HepG2 (cell line): ENCODE measurements around the gene IZUMO2. TPM values are rescaled to one million over a fixed set of nuclear protein-coding genes. Genes with fewer than 3 reads are reported as not detected.

ENCODE experiments used
- ATAC-seq: fragments of 200-7000 bp; cut with Tn5 transposase; 3 replicates; pipeline ENCODE4 v1.9.1; 2020; ENCODE audit warnings: mild to moderate bottlenecking, moderate library complexity
- BruUV-seq: library from RNA; stranded (reverse); fragments of 400-500 nt; replicated peaks from 2 replicates; lab custom pipeline; 2021; lab: Mats Ljungman, UMichigan
- CTCF ChIA-PET: fragments of 300-600 bp; formaldehyde crosslinking; extraction: SDS; loops from one replicate; lab custom pipeline; 2021; ENCODE audit warnings: low total read pairs, inconsistent platforms, low intra/inter-chr PET ratio; lab: Yijun Ruan, JAX
- POLR2A ChIA-PET: fragments of 350-600 bp; sonication (Branson Sonifier 250); formaldehyde crosslinking; loops from one replicate; lab custom pipeline; 2020; ENCODE audit warnings: antibody characterized with exemption, inconsistent platforms; lab: Yijun Ruan, JAX
- DNase-seq: peaks from one replicate; pipeline ENCODE4 v3.0.0-alpha.2; 2015; ENCODE audit warnings: low spot score
- FAIRE-seq: peaks from 3 replicates; lab custom pipeline; 2011; peaks lifted over from hg19 to GRCh38; lab: Jason Lieb, UNC
- H2AFZ ChIP-seq: one replicate; pipeline ENCODE4 v1.6.1; 2011; ENCODE audit warnings: low read length, inconsistent platforms
- H3K27ac ChIP-seq: fragments of 300-600 bp; 3 replicates; pipeline ENCODE4 v1.8.0; 2011; ENCODE audit warnings: mixed run types, mild to moderate bottlenecking, mixed read lengths, low read length, inconsistent platforms; ENCODE audit not compliant: insufficient read depth; ENCODE audit errors: extremely low read length
- H3K27me3 ChIP-seq, 2 experiments: fragments of 200-600 bp in 1 of 2; 2 replicates in 1 of 2; 3 replicates in 1 of 2; pipeline versions ENCODE4 v1.6.0 to v1.8.0; 2011; ENCODE audit warnings: low read length in 2 of 2, mild to moderate bottlenecking in 2 of 2, moderate library complexity in 2 of 2, inconsistent platforms in 1 of 2; ENCODE audit not compliant: insufficient read depth in 2 of 2, control insufficient read depth in 1 of 2
- H3K36me3 ChIP-seq, 2 experiments: fragments of 200-600 bp in 1 of 2; replicated peaks in 1 of 2; 2 replicates in 1 of 2; 3 replicates in 1 of 2; pipeline versions ENCODE4 v1.5.1 to v1.8.0; 2011; ENCODE audit warnings: low read length in 2 of 2, inconsistent platforms in 1 of 2; ENCODE audit not compliant: insufficient read depth in 2 of 2, control insufficient read depth in 1 of 2
- H3K4me1 ChIP-seq: 2 replicates; pipeline ENCODE4 v1.5.1; 2012; ENCODE audit warnings: low read length, inconsistent platforms; ENCODE audit not compliant: insufficient read depth
- H3K4me2 ChIP-seq: 2 replicates; pipeline ENCODE4 v1.6.0; 2011; ENCODE audit warnings: low read depth, low read length, inconsistent platforms
- H3K4me3 ChIP-seq, 3 experiments: fragments of 200-600 bp in 1 of 3; sonication (generic), shearing (Covaris generic) in 1 of 3; replicated peaks in 1 of 3; 2 replicates each; pipeline ENCODE4 v1.5.1; 2011 to 2016; ENCODE audit warnings: low read length in 3 of 3, inconsistent platforms in 2 of 3, low read depth in 2 of 3, mild to moderate bottlenecking in 2 of 3, control low read depth in 1 of 3, mixed read lengths in 1 of 3; ENCODE audit not compliant: insufficient read depth in 1 of 3
- H3K79me2 ChIP-seq: one replicate; pipeline ENCODE4 v1.6.1; 2011; ENCODE audit warnings: low read length, inconsistent platforms; ENCODE audit not compliant: insufficient read depth
- H3K9ac ChIP-seq: 2 replicates; pipeline ENCODE4 v1.6.0; 2011; ENCODE audit warnings: mild to moderate bottlenecking, low read depth, low read length, inconsistent platforms; ENCODE audit not compliant: insufficient read depth
- H3K9me3 ChIP-seq: 2 replicates; pipeline ENCODE4 v1.5.1; 2012; ENCODE audit warnings: mild to moderate bottlenecking, low read length
- H4K20me1 ChIP-seq: 2 replicates; pipeline ENCODE4 v1.6.0; 2011; ENCODE audit warnings: inconsistent platforms, mild to moderate bottlenecking, low read length, moderate library complexity; ENCODE audit not compliant: insufficient read depth
- ARNTL ChIP-seq: sonication (generic); formaldehyde crosslinking; IDR thresholded peaks from 2 replicates; pipeline ENCODE4 v1.4.0; 2020; ENCODE audit warnings: mild to moderate bottlenecking, missing genetic modification reagents
- ATF7 ChIP-seq, 2 experiments: fragments of 450-650 bp in 1 of 2; sonication (generic) in 1 of 2; formaldehyde crosslinking in 1 of 2; IDR thresholded peaks; 2 replicates each; pipeline versions ENCODE4 v1.4.0 to v1.6.1; 2016 to 2020; ENCODE audit warnings: antibody characterized with exemption in 1 of 2, mild to moderate bottlenecking in 1 of 2, missing genetic modification reagents in 1 of 2
- CBX2 ChIP-seq, 2 experiments: fragments of 200-600 bp in 1 of 2; sonication (generic); formaldehyde crosslinking in 1 of 2; IDR thresholded peaks; 2 replicates each; pipeline versions ENCODE4 v1.7.0 to v1.8.1; 2018 to 2022; ENCODE audit warnings: low read depth in 2 of 2, low read length in 1 of 2, mild to moderate bottlenecking in 1 of 2, missing genetic modification reagents in 1 of 2
- CEBPB ChIP-seq: IDR thresholded peaks from 2 replicates; pipeline ENCODE4 v1.6.1; 2011; ENCODE audit warnings: low read depth, low read length, improper control_type of control experiment, borderline replicate concordance
- RFXANK ChIP-seq: IDR thresholded peaks from 2 replicates; pipeline ENCODE4 v1.6.1; 2016
- ZBTB8A ChIP-seq: sonication (generic); formaldehyde crosslinking; IDR thresholded peaks from 2 replicates; pipeline ENCODE4 v1.4.0; 2020; ENCODE audit warnings: mild to moderate bottlenecking, low read depth, missing genetic modification reagents, borderline replicate concordance
- ZFP41 ChIP-seq: sonication (generic); formaldehyde crosslinking; IDR thresholded peaks from 2 replicates; pipeline ENCODE4 v1.4.0; 2020; ENCODE audit warnings: mild to moderate bottlenecking, missing genetic modification reagents, borderline replicate concordance
- ZMYM2 ChIP-seq: sonication (generic); formaldehyde crosslinking; IDR thresholded peaks from 2 replicates; pipeline ENCODE4 v1.8.0; 2022; ENCODE audit warnings: mild to moderate bottlenecking, missing genetic modification reagents
- ZNF160 ChIP-seq: sonication (generic); formaldehyde crosslinking; IDR thresholded peaks from 2 replicates; pipeline ENCODE4 v1.8.0; 2022; ENCODE audit warnings: mild to moderate bottlenecking, inconsistent platforms, missing genetic modification reagents
- ZNF362 ChIP-seq: sonication (generic); formaldehyde crosslinking; IDR thresholded peaks from 2 replicates; pipeline ENCODE4 v1.4.0; 2020; ENCODE audit warnings: missing genetic modification reagents, mild to moderate bottlenecking, borderline replicate concordance
- ZNF460 ChIP-seq: sonication (generic); formaldehyde crosslinking; IDR thresholded peaks from 2 replicates; pipeline ENCODE4 v1.5.1; 2020; ENCODE audit warnings: missing genetic modification reagents, mild to moderate bottlenecking, borderline replicate concordance
- ZNF709 ChIP-seq: sonication (generic); formaldehyde crosslinking; IDR thresholded peaks from 2 replicates; pipeline ENCODE4 v1.5.0; 2020; ENCODE audit warnings: mild to moderate bottlenecking, missing genetic modification reagents
- ZNF75D ChIP-seq: sonication (generic); formaldehyde crosslinking; IDR thresholded peaks from 2 replicates; pipeline ENCODE4 v1.8.1; 2023; ENCODE audit warnings: missing genetic modification reagents, mild to moderate bottlenecking, borderline replicate concordance
- ZNF878 ChIP-seq: sonication (generic); formaldehyde crosslinking; IDR thresholded peaks from 2 replicates; pipeline ENCODE4 v1.8.1; 2023; ENCODE audit warnings: mild to moderate bottlenecking, missing genetic modification reagents, moderate library complexity
- WGBS: methylation state at CpG from one replicate; pipeline ENCODE4 v1.1.6; 2017; ENCODE audit warnings: low lambda C conversion rate; 5-methylcytosine and 5-hydroxymethylcytosine counted together
- in situ Hi-C: cut with HindIII; loops from 2 replicates; pipeline ENCODE4 v1.10.0; 2017; ENCODE audit warnings: low pct_unique_long_range_greater_than_20kb; ENCODE audit not compliant: extremely low pct_ligation_motif_present
- intact Hi-C: fragments of 100-400 bp; cut with micrococcal nuclease; formaldehyde crosslinking; loops from one replicate; pipeline ENCODE4 v1.10.0; 2022; ENCODE audit not compliant: unreplicated experiment
- polyA plus RNA-seq, 8 experiments: library from polyadenylated mRNA; depleted of rRNA in 3 of 8; stranded (reverse) in 7 of 8; unstranded in 1 of 8; fragments of >200 nt; fragmentation: Illumina TruSeq in 4 of 8; extraction: Trizol in 4 of 8; gene quantifications; 2 replicates each; pipeline versions ENCODE4 v1.2.1 to v1.2.3, GENCODE V29; 2011 to 2016; ENCODE audit warnings: low read depth in 4 of 8, missing spikeins in 1 of 8, mixed read lengths in 1 of 8; ENCODE audit not compliant: insufficient read depth in 1 of 8
- total RNA-seq, 5 experiments: library from RNA; depleted of rRNA; stranded (reverse); fragments of >200 nt; fragmentation: Illumina TruSeq; extraction: Trizol; gene quantifications; 2 replicates each; pipeline ENCODE4 v1.2.3, GENCODE V29; 2016; ENCODE audit warnings: low read depth in 1 of 5
- TF ChIP-seq, protein P1 (sequence below): sonication (generic); formaldehyde crosslinking; IDR thresholded peaks from 2 replicates; pipeline ENCODE4 v1.4.0; 2020; ENCODE audit warnings: mild to moderate bottlenecking, missing genetic modification reagents
- TF ChIP-seq, protein P2 (sequence below): sonication (generic); formaldehyde crosslinking; IDR thresholded peaks from 2 replicates; pipeline ENCODE4 v1.4.0; 2020; ENCODE audit warnings: missing genetic modification reagents
- TF ChIP-seq, protein P3 (sequence below): sonication (generic); formaldehyde crosslinking; IDR thresholded peaks from 2 replicates; pipeline ENCODE4 v1.8.1; 2023; ENCODE audit warnings: missing genetic modification reagents, mild to moderate bottlenecking, borderline replicate concordance

Gene IZUMO2
- total and polyA plus RNA-seq, 2 of the 13 experiments (the other 11 are each of a cell fraction or from before 2014, with no cell fraction given), result not detected

- no peaks in the 10 kb centered on the region for H3K79me2 ChIP-seq
- H3K9ac ChIP-seq, result no peak overlapping the region
- POLR2A ChIA-PET, result no interaction called here
- DNase-seq, result no peak
- no TSS peak for BruUV-seq
- no peak overlapping the region for H3K27ac ChIP-seq
- H3K4me3 ChIP-seq, result no peak overlapping the region
- ATAC-seq, result no peak
- FAIRE-seq, result no peak
- H2AFZ ChIP-seq, result no peak overlapping the region
- 14% methylated on average over 4 of the region's 4 CpGs for WGBS
- H3K4me2 ChIP-seq, result no peak overlapping the region
- H3K9me3 ChIP-seq, result no peaks in the 10 kb centered on the region
- no peaks in the 10 kb centered on the region; the same call in 1 of the 2 replicates for H3K4me1 ChIP-seq
- no peaks in the 10 kb centered on the region for H4K20me1 ChIP-seq
- H3K36me3 ChIP-seq, result no peaks in the 10 kb centered on the region
- intact Hi-C loops (no loop called here), in situ Hi-C loops (no loop called here)
- CTCF ChIA-PET, result no interaction called here
- peaks cover 0 to 4% of the 10 kb centered on the region in 2 experiments; a peak in 2 of 5 replicates for H3K27me3 ChIP-seq
- TF ChIP-seq ZNF362 (CRISPR knock-in tag), result no peak
- no peak for TF ChIP-seq ATF7 (IDR thresholded peaks at IDR 0.05)
- TF ChIP-seq ATF7 (CRISPR knock-in tag; IDR thresholded peaks at IDR 0.05), result no peak
- TF ChIP-seq CEBPB, result no peak
- TF ChIP-seq RFXANK (CRISPR knock-in tag), result no peak
- TF ChIP-seq ZNF160 (CRISPR knock-in tag), result no peak
- TF ChIP-seq ZFP41 (CRISPR knock-in tag), result no peak
- no peak for TF ChIP-seq ZMYM2 (CRISPR knock-in tag)
- no peak for TF ChIP-seq ZNF709 (CRISPR knock-in tag)
- no peak for TF ChIP-seq CBX2 (IDR thresholded peaks at IDR 0.05; ENCODE audit: low read depth, low read length)
- no peak for TF ChIP-seq CBX2 (CRISPR knock-in tag; IDR thresholded peaks at IDR 0.05; ENCODE audit: low read depth)
- no peak for TF ChIP-seq ZNF460
- TF ChIP-seq ARNTL (CRISPR knock-in tag), result no peak
- TF ChIP-seq, protein P1, sequence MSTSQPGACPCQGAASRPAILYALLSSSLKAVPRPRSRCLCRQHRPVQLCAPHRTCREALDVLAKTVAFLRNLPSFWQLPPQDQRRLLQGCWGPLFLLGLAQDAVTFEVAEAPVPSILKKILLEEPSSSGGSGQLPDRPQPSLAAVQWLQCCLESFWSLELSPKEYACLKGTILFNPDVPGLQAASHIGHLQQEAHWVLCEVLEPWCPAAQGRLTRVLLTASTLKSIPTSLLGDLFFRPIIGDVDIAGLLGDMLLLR (CRISPR knock-in tag), result no peak
- no peak for TF ChIP-seq ZBTB8A (CRISPR knock-in tag)
- TF ChIP-seq, protein P2, sequence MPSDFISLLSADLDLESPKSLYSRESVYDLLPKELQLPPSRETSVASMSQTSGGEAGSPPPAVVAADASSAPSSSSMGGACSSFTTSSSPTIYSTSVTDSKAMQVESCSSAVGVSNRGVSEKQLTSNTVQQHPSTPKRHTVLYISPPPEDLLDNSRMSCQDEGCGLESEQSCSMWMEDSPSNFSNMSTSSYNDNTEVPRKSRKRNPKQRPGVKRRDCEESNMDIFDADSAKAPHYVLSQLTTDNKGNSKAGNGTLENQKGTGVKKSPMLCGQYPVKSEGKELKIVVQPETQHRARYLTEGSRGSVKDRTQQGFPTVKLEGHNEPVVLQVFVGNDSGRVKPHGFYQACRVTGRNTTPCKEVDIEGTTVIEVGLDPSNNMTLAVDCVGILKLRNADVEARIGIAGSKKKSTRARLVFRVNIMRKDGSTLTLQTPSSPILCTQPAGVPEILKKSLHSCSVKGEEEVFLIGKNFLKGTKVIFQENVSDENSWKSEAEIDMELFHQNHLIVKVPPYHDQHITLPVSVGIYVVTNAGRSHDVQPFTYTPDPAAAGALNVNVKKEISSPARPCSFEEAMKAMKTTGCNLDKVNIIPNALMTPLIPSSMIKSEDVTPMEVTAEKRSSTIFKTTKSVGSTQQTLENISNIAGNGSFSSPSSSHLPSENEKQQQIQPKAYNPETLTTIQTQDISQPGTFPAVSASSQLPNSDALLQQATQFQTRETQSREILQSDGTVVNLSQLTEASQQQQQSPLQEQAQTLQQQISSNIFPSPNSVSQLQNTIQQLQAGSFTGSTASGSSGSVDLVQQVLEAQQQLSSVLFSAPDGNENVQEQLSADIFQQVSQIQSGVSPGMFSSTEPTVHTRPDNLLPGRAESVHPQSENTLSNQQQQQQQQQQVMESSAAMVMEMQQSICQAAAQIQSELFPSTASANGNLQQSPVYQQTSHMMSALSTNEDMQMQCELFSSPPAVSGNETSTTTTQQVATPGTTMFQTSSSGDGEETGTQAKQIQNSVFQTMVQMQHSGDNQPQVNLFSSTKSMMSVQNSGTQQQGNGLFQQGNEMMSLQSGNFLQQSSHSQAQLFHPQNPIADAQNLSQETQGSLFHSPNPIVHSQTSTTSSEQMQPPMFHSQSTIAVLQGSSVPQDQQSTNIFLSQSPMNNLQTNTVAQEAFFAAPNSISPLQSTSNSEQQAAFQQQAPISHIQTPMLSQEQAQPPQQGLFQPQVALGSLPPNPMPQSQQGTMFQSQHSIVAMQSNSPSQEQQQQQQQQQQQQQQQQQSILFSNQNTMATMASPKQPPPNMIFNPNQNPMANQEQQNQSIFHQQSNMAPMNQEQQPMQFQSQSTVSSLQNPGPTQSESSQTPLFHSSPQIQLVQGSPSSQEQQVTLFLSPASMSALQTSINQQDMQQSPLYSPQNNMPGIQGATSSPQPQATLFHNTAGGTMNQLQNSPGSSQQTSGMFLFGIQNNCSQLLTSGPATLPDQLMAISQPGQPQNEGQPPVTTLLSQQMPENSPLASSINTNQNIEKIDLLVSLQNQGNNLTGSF, result no peak
- TF ChIP-seq ZNF878, result no peak
- TF ChIP-seq, protein P3, sequence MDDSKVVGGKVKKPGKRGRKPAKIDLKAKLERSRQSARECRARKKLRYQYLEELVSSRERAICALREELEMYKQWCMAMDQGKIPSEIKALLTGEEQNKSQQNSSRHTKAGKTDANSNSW (CRISPR knock-in tag), result no peak
- TF ChIP-seq ZNF75D (CRISPR knock-in tag), result no peak
Measured at GRCh38 chr19:50196322-50196932, 33.3 kb upstream of the IZUMO2 start.
